Adipocyte (in vitro differentiated cells): ENCODE results near the gene VPS13D.

ENCODE experiments used
- DNase-seq: peaks from one replicate; pipeline ENCODE4 v3.0.0-alpha.2; 2015; ENCODE audit warnings: low read depth
- H3K27me3 ChIP-seq: replicated peaks from 2 replicates; pipeline ENCODE4 v1.7.0; 2013; ENCODE audit warnings: mild to moderate bottlenecking, low read length, moderate library complexity; ENCODE audit not compliant: control insufficient read depth, insufficient read depth
- H3K36me3 ChIP-seq: 2 replicates; pipeline ENCODE4 v1.7.0; 2013; ENCODE audit warnings: low read length, mild to moderate bottlenecking, moderate library complexity; ENCODE audit not compliant: control insufficient read depth, insufficient read depth, severe bottlenecking
- H3K4me1 ChIP-seq: 2 replicates; pipeline ENCODE4 v1.7.0; 2013; ENCODE audit warnings: mild to moderate bottlenecking, low read length, moderate library complexity; ENCODE audit not compliant: control insufficient read depth, insufficient read depth
- H3K4me3 ChIP-seq: 2 replicates; pipeline ENCODE4 v1.7.0; 2013; ENCODE audit warnings: mild to moderate bottlenecking, low read length, moderate library complexity
- H3K9ac ChIP-seq: 2 replicates; pipeline ENCODE4 v1.7.0; 2013; ENCODE audit warnings: mild to moderate bottlenecking, low read length, moderate library complexity
- H3K9me3 ChIP-seq: 2 replicates; pipeline ENCODE4 v1.7.0; 2013; ENCODE audit warnings: mild to moderate bottlenecking, low read length, moderate library complexity; ENCODE audit not compliant: control insufficient read depth

VPS13D gene

GRCh38 chr1:12275370-12275769 lies 45.5 kb downstream of the VPS13D start:
- Histone ChIP-seq H3K4me3 (no peak overlapping the region), H3K36me3 (peaks cover 90% of the 10 kb centered on the region), H3K9me3 (no peaks in the 10 kb centered on the region), H3K4me1 (peaks cover 5% of the 10 kb centered on the region), H3K27me3 (no peaks in the 10 kb centered on the region), H3K9ac (no peak overlapping the region)
- DNase-seq: peak; percentile 76

- Histone ChIP-seq H3K9ac (no peak overlapping the region), H3K36me3 (peaks cover 81% of the 10 kb centered on the region), H3K9me3 (no peaks in the 10 kb centered on the region), H3K4me1 (peaks cover 5% of the 10 kb centered on the region), H3K27me3 (no peaks in the 10 kb centered on the region), H3K4me3 (no peak overlapping the region)
- no peak for DNase-seq
Observed at GRCh38 chr1:12276225-12276624, 46.4 kb downstream of the VPS13D start.

- Histone ChIP-seq H3K36me3 (peaks cover 79% of the 10 kb centered on the region), H3K4me1 (peaks cover 14% of the 10 kb centered on the region), H3K9me3 (no peaks in the 10 kb centered on the region), H3K4me3 (no peak overlapping the region), H3K27me3 (no peaks in the 10 kb centered on the region), H3K9ac (no peak overlapping the region)
- no peak for DNase-seq
Observed at GRCh38 chr1:12279003-12279402, 49.2 kb downstream of the VPS13D start.

- DNase-seq: no peak
- no peak overlapping the region for H3K9ac ChIP-seq
- H3K27me3 ChIP-seq: no peaks in the 10 kb centered on the region
- H3K4me3 ChIP-seq: no peak overlapping the region
- no peaks in the 10 kb centered on the region for H3K9me3 ChIP-seq
- peaks cover 82% of the 10 kb centered on the region for H3K36me3 ChIP-seq
- H3K4me1 ChIP-seq: peaks cover 14% of the 10 kb centered on the region
Observed at GRCh38 chr1:12279728-12280464, 50.1 kb downstream of the VPS13D start.

GRCh38 chr1:12282142-12282541 lies 52.3 kb downstream of the VPS13D start:
- Histone ChIP-seq H3K27me3 (no peaks in the 10 kb centered on the region), H3K4me1 (peaks cover 14% of the 10 kb centered on the region), H3K36me3 (peaks cover 67% of the 10 kb centered on the region), H3K9me3 (no peaks in the 10 kb centered on the region), H3K9ac (no peak overlapping the region), H3K4me3 (no peak overlapping the region)
- no peak for DNase-seq

- Histone ChIP-seq H3K9ac (no peak overlapping the region), H3K4me3 (no peak overlapping the region), H3K9me3 (no peaks in the 10 kb centered on the region), H3K4me1 (peaks cover 14% of the 10 kb centered on the region), H3K27me3 (no peaks in the 10 kb centered on the region), H3K36me3 (peaks cover 59% of the 10 kb centered on the region)
- DNase-seq: no peak
Observed at GRCh38 chr1:12284486-12284885, 54.7 kb downstream of the VPS13D start.

- no peak overlapping the region for H3K4me3 ChIP-seq
- H3K4me1 ChIP-seq: peaks cover 9% of the 10 kb centered on the region
- H3K9me3 ChIP-seq: no peaks in the 10 kb centered on the region
- DNase-seq: peak; percentile 48
- no peak overlapping the region for H3K9ac ChIP-seq
- H3K36me3 ChIP-seq: peaks cover 58% of the 10 kb centered on the region
- H3K27me3 ChIP-seq: no peaks in the 10 kb centered on the region
Observed at GRCh38 chr1:12285496-12286143, 55.8 kb downstream of the VPS13D start.

GRCh38 chr1:12287869-12288268 lies 58.0 kb downstream of the VPS13D start:
- H3K27me3 ChIP-seq: no peaks in the 10 kb centered on the region
- H3K4me3 ChIP-seq: no peak overlapping the region
- H3K9me3 ChIP-seq: no peaks in the 10 kb centered on the region
- no peak for DNase-seq
- H3K9ac ChIP-seq: no peak overlapping the region
- H3K36me3 ChIP-seq: peaks cover 56% of the 10 kb centered on the region
- H3K4me1 ChIP-seq: no peaks in the 10 kb centered on the region

GRCh38 chr1:12290828-12291227 lies 61.0 kb downstream of the VPS13D start:
- Histone ChIP-seq H3K4me1 (peaks cover 3% of the 10 kb centered on the region), H3K9me3 (no peaks in the 10 kb centered on the region), H3K27me3 (no peaks in the 10 kb centered on the region), H3K36me3 (peaks cover 60% of the 10 kb centered on the region), H3K4me3 (no peak overlapping the region), H3K9ac (no peak overlapping the region)
- no peak for DNase-seq

GRCh38 chr1:12293416-12293815 lies 63.6 kb downstream of the VPS13D start:
- Histone ChIP-seq H3K9ac (no peak overlapping the region), H3K4me1 (peaks cover 15% of the 10 kb centered on the region), H3K27me3 (no peaks in the 10 kb centered on the region), H3K9me3 (no peaks in the 10 kb centered on the region), H3K36me3 (peaks cover 67% of the 10 kb centered on the region), H3K4me3 (no peak overlapping the region)
- no peak for DNase-seq

GRCh38 chr1:12294076-12294475 lies 64.2 kb downstream of the VPS13D start:
- Histone ChIP-seq H3K4me3 (no peak overlapping the region), H3K9ac (no peak overlapping the region), H3K9me3 (no peaks in the 10 kb centered on the region), H3K4me1 (peaks cover 15% of the 10 kb centered on the region), H3K36me3 (peaks cover 66% of the 10 kb centered on the region), H3K27me3 (no peaks in the 10 kb centered on the region)
- DNase-seq: no peak
